ENCODE measurements around the gene GTF2I.
"Not testable (repeated sequence)": the region's sequence is repeated elsewhere in the genome, so short reads cannot be mapped to it uniquely, and the experiment has no call there.

DNA sequence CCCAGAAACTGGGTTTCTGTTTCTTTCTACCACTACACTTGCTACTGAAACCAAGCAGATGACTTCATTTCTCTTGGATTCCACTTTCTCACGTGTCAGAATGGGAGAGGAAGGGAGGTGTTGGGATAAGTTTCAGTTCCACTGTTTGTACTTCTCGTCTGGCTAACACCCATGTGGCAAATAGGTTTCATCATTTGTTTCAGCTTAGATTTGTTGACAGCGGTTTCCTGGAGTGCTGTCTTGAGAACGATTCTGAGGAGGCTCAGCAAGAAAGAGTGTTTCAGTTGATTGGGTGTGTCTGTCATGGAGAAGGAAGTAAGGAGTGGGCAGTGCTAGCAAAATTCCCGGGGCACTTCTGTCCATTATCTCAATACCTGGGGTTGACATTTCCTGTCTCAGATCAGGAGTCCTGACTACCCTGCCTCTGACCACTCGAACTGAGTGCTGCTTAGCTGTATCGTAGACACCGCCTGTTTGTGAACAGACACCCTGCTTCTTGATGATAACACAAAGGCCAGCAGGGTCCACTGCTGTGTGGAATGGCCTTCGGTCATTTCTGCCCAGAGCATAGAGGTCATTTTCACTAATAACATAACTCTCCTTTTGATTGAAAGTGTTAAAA lies 86.5 kb downstream of the GTF2I start:
- TF ChIP-seq POLR2A (IDR thresholded peaks at IDR 0.05): not testable (repeated sequence)
- TF ChIP-seq, protein P1, sequence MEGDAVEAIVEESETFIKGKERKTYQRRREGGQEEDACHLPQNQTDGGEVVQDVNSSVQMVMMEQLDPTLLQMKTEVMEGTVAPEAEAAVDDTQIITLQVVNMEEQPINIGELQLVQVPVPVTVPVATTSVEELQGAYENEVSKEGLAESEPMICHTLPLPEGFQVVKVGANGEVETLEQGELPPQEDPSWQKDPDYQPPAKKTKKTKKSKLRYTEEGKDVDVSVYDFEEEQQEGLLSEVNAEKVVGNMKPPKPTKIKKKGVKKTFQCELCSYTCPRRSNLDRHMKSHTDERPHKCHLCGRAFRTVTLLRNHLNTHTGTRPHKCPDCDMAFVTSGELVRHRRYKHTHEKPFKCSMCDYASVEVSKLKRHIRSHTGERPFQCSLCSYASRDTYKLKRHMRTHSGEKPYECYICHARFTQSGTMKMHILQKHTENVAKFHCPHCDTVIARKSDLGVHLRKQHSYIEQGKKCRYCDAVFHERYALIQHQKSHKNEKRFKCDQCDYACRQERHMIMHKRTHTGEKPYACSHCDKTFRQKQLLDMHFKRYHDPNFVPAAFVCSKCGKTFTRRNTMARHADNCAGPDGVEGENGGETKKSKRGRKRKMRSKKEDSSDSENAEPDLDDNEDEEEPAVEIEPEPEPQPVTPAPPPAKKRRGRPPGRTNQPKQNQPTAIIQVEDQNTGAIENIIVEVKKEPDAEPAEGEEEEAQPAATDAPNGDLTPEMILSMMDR (IDR thresholded peaks at IDR 0.05): not testable (repeated sequence)

Data from lower leg skin (tissue), 3 donors.